Transverse colon (tissue), 4 donors: ENCODE measurements around the gene PSMF1.

Experiments used
- EP300 ChIP-seq: sonication (generic); formaldehyde crosslinking; IDR thresholded peaks from one replicate; pipeline ENCODE4 v1.6.1; 2017; ENCODE audit warnings: antibody characterized with exemption, low read depth
- POLR2A ChIP-seq: fragments of 450-650 bp; IDR thresholded peaks from one replicate; pipeline ENCODE4 v1.6.1; 2016; ENCODE audit warnings: antibody characterized with exemption, mild to moderate bottlenecking, moderate library complexity
- POLR2AphosphoS5 ChIP-seq, 3 donors: sonication (generic); formaldehyde crosslinking; IDR thresholded peaks; one replicate each; pipeline ENCODE4 v1.6.1; 2016; ENCODE audit warnings: antibody characterized with exemption in 3 of 3
- TF ChIP-seq, protein P1 (sequence below), 5 experiments: fragments of 200-600 bp in 3 of 5; fragments of 450-650 bp in 2 of 5; sonication (generic) in 3 of 5; IDR thresholded peaks; 1 replicate in 2 of 5; 2 replicates in 3 of 5; pipeline ENCODE4 v1.5.1; 2016 to 2017; ENCODE audit warnings: antibody characterized with exemption in 5 of 5, inconsistent platforms in 3 of 5, mild to moderate bottlenecking in 2 of 5, moderate library complexity in 1 of 5

DNA sequence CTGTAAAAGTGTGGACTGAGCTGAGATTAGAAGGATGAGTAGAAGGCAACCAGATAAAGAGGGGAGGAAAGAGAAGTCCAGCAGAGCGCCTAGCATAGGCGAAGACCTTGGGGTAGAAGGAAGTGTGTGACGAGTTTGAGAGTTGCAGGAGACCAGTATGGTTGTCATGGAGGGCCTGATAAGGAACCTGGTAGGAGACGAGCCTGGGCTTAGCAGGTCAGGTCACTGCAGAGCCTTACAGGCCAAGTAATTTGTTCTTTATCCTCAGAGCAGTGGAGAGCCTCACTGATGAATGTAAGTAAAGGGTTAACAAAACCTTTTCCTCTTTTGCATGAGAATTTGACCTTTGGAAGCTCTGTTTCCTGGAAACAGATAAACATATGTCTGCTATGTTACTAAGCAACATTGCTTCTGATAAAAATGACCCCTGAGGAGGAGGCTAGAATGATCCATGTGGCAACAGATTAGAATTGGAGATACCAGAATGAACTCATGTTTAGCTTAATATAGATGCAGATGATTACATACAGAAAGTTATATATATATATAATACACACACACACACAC, 69.3 kb downstream of the PSMF1 start:
- TF ChIP-seq EP300 (no peak), POLR2A (no peak), POLR2AphosphoS5 (IDR thresholded peaks at IDR 0.05) (no peak)
- TF ChIP-seq, protein P1, sequence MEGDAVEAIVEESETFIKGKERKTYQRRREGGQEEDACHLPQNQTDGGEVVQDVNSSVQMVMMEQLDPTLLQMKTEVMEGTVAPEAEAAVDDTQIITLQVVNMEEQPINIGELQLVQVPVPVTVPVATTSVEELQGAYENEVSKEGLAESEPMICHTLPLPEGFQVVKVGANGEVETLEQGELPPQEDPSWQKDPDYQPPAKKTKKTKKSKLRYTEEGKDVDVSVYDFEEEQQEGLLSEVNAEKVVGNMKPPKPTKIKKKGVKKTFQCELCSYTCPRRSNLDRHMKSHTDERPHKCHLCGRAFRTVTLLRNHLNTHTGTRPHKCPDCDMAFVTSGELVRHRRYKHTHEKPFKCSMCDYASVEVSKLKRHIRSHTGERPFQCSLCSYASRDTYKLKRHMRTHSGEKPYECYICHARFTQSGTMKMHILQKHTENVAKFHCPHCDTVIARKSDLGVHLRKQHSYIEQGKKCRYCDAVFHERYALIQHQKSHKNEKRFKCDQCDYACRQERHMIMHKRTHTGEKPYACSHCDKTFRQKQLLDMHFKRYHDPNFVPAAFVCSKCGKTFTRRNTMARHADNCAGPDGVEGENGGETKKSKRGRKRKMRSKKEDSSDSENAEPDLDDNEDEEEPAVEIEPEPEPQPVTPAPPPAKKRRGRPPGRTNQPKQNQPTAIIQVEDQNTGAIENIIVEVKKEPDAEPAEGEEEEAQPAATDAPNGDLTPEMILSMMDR (IDR thresholded peaks at IDR 0.05): no peak
